ENCODE measurements around the gene QSOX1.

Gene QSOX1

DNA sequence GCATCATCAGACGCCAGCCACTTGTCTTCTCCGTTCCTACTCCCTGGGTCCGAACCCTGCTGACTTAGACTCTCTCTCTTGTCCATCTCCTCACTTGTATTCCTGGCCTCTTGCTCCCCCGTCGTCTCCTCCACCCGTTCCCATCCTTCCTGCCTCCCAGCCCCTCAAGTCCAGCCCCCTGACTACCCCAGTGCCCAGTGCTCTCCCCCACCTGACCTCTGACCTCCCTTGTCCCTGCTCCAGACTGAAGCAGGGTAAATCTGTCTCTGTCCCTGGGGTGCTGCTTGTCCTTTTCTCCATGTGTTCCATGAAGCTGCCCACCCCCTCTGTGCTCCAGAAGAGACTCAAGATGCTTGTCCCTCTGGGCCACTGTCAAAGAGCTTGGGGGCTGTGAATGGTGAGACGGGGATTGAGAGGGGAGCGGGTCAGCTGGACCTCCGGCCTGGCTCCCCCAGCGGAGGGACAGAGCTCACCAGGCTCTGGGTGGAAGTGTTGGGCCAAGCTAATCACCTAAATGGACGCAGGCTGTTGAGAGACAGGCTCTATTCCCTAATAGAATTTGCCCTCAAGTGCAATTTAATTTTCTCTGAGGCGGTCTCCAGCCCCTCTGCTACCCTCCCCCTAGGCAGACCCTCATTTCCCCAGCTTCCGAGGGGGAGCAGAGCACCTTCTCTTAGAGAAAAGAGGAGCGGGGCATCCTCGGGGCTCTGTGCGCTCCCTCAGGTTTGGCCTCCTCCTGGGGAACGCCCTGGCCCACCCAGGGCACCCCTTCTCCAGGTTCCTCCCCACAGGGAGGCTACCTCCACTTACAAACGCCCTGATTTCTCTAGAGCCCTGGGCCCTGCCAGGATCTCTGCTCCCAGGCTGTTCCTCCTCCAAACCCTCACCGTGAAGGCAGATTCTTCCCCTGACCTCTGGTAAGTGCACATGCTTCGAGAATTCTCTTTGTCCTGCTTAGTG, 64.4 kb downstream of the QSOX1 start:
- no peak for DNase-seq

- no peak for DNase-seq
These were observed 65.1 kb downstream of the QSOX1 start for GRCh38 chr1:180219776-180220175.

DNA sequence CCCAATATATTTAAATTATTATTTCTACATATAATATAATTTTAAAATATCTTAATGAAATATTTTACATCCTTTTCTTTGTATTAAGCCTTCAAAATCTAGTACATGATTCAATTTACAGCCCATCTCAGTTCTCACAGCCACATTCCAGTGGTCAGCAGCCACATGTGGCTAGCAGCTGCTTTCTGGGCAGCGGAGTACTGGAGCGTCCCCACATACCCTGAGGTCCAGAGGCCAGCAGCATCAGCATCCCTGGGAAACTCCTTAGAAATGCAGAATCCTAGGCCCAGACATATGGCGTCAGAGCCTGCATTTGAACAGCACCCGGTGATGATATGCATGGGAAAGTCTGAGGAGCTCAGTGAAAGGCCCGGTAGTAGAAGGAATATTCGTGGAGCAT, 66.8 kb downstream of the QSOX1 start:
- no peak for DNase-seq

DNA sequence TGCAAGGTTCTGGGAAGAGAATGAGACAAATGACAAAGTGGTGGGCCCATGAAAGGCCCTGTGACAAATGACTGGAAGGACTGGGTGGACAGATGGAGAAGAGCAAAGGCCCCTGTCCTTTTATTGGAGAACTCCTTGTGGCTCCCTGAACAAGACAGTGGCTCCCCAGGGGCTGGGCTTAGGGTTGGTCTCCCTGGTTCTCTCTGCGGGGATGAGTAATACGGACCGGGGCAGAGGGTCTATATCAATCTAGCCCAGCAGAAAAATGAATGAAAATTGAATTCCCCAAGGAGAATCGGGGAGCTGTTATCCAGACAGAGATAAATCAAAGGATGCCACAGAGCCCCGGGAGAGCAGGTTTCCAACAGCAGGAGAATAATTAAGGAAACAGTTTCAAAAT, 70.2 kb downstream of the QSOX1 start:
- no peak for DNase-seq

- DNase-seq = no peak
These were observed 70.7 kb downstream of the QSOX1 start for GRCh38 chr1:180225403-180225802.

GRCh38 chr1:180227861-180228647, 73.4 kb downstream of the QSOX1 start:
- DNase-seq = no peak

DNA sequence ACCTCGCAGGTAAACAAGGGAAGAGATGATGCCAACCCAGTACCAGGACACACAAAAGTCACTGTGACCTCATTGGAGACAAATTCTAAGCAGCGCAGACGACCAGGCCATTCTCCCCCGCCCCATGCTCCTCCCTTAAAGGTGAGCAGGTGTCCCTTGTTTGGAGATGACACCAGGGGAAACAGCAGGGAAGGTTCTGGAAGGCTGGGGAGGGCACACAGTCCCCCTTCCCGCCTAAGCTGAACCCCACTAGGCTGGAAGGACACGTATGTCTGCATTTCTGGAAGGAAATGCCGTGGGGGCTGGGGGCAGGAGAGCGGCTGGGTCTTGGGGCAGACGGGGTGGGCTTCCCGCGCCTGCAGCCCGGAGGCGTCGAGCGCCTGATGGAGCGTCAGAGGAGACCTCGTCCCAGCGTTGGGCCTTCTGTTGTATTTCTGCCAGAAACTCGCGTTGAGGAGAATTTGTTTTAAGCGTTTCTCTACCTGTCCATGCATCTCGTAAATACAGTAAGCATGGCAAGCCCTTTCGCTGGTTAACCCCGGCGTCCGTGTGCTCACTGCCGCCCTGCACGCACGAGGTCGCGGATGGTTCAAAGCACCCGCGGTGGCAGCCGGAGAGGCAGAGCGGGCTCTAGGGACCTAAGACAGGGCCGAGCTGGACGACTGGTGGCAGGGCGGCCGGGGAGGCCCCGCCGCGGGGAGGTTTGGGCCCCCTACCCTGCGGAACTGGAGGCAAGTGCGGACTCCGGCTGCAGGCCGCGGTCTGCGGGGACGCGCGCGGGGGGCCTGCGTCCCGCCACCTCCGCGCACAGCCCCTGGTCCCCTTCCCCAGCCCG, 74.2 kb downstream of the QSOX1 start:
- DNase-seq = no peak

DNA sequence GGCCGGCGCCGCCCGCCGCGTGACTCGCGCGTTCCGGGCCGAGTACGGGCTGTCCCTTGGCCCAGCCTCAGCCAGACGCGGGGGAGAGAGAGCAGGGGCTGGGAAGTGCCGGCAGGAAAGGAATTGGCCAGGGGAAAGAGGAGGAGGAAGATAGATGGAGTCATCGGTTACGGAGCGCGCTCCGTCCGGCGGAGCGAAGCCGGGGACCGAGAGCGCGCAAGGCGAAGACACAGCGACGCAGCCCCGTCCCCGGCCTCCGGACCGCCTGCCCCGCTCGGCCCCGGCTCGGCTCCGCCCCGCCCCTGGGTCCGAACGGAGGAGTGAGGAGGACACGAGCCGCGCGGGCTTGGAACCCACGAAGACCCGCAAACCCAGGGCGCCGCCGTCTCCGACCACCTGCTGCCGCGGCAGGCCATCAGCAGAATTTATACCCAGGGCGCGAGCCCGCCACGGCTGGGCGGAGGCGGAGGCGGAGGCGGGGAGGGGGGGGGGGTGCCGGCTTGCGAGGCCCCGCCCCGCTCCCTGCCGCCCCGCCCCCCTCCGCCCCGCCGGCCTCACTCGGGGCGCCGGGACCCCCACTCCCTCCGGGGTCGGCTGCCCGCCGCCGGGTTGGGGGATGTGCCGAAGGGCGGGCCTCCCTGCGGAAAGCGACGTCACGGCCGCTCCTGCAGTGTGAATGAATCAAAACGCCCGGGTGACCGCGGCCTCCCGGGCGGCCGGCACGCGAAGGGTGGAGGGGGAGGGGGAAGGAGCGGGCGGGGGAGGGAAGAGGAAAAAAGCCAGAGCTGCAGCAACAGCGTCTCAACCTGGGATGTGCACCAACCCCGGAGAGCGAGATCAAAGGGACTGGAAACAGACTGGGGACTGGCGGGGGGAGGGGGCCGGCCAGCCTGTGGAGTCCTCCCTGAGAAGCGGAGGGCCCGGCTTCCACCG, 75.1 kb downstream of the QSOX1 start, which contains the start of gene LHX4:
LHX4 (plus strand) TSS at position 782 of the 933 bp plus-strand sequence. CDS start 266 bp downstream, outside the sequence.
- DNase-seq = peak; percentile 48

- peak; percentile 44 for DNase-seq
These were observed 75.7 kb downstream of the QSOX1 start for GRCh38 chr1:180230416-180230790.

GRCh38 chr1:180230791-180231505, 76.3 kb downstream of the QSOX1 start:
- DNase-seq = peak; percentile 46

DNA sequence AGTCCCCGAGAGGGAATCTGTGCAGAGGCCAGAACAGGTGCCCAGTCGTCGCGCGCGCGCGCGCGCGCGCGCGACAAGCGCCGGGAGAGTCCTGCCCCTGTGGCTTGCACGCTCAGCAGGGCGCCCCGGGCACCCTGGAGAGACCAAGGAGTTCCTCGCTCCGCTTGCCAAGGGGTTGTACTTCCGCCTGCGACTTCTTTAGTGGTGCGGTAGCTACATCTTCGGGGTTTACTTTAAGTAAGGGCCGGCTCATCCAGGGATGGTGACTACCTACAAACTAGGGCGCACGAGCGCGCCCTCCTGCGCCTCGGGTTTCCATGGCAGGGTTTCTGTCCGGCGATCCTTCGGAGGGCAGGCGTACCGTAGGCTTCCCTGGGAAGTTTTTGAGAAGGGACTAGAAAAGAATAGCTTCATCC, 76.8 kb downstream of the QSOX1 start:
- DNase-seq = peak; percentile 49

- DNase-seq = no peak
These were observed 77.3 kb downstream of the QSOX1 start for GRCh38 chr1:180231936-180232335.

DNA sequence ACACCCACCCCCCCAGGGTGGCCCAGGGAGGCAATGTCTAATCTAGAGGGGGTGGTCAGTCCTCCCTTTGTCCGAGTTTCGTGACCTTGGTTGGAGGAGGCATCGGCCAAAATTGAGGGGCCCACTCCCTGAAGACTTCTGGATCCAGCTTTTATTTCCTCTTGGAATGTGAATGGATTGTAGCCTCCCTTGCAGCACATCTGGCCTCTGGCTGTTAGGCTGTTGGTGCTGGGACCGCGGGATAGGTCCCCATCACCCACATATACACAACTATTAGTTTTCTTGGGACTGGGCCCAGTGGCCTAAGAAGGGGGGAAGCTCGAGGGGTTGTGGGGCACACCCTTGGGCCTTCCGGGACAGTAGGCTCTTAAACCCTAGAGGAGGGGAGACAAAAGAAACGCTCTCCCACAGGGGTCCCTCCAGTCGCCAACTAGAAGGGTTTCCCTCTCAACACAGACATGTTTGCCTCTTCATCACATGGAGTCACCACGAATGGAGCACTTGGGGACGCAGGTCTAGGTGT, 77.9 kb downstream of the QSOX1 start:
- no peak for DNase-seq

GRCh38 chr1:180233191-180234011, 78.7 kb downstream of the QSOX1 start:
- no peak for DNase-seq

- DNase-seq = no peak
These were observed 79.9 kb downstream of the QSOX1 start for GRCh38 chr1:180234369-180235076.

DNA sequence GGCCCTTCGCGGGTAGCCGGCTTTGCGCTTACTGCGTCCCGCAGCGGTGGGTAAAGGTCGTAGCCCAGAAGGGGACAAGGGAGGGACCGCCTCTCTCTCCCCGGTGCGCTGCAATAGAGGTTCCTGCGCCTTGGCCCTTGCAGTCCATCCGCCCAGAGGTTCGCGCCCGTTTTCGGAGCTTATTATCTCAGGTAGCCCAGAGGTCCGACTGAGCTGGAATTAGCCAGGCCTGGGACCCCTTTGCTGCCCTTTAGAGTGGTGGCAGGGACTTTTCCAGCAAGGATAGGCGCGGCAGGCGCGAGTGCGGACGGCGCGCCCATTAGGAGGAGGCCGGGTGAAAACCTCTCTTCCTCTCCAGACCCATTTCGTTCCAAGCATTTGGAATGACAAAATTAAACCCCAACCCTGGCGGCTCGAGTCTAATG, 80.4 kb downstream of the QSOX1 start:
- DNase-seq = no peak

DNA sequence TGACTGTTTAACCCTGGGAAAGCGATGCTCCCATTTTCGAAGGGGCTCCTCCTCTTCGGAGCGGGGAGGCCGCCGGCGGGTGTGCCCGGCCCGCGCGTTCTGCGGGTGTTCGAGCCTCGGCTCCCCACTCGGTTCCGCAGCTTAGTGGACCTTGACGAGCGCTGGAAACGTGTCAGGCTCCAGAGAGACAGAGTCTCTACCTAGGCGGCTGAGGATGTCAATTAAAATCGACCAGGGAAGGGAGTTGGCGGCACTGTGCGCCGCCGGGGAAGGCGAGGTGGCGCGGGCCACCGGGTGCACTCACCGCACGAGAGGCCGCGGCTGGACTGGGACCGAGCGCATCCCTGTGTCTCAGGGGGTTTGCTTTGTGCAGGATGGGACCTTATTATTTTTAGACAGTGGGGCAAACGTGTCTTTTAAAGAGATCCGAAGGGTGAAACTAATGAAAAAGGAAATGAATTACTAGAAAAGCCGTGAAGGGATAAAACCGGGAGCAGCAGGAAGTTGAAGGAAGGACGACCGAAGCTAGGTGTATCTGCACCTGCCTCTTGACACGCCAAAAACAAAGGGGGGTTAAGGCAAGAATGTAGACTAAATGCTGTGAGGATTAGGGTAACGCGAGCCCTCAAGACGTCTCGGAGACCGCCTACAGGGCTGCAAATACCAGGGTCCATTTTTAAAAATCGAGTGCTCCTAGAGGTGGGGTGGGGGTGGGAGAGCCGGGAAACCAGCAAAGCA, 81.0 kb downstream of the QSOX1 start:
- no peak for DNase-seq

Data from NCI-H2171 treated with DMSO at 0.1 percent for 48 hours (cell line).